GM12878 (cell line): ENCODE results near the gene PAQR7.

Experiments used
- CHD1 ChIP-seq: IDR thresholded peaks from 2 replicates; pipeline ENCODE4 v1.6.1; 2012; ENCODE audit warnings: low read depth, low read length, improper control_type of control experiment
- EP300 ChIP-seq, 2 experiments: fragments of 150-350 bp in 1 of 2; IDR thresholded peaks; 2 replicates each; pipeline ENCODE4 v1.6.1; 2011 to 2012; ENCODE audit warnings: low read depth in 2 of 2, low read length in 2 of 2, borderline replicate concordance in 1 of 2, improper control_type of control experiment in 1 of 2, inconsistent platforms in 1 of 2; ENCODE audit not compliant: control insufficient read depth in 1 of 2
- NFIC ChIP-seq: IDR thresholded peaks from 2 replicates; pipeline ENCODE4 v1.6.1; 2012; ENCODE audit warnings: low read depth, mild to moderate bottlenecking, inconsistent platforms, low read length, moderate library complexity
- NFXL1 ChIP-seq: fragments of 450-650 bp; IDR thresholded peaks from 2 replicates; pipeline ENCODE4 v1.6.1; 2017; ENCODE audit warnings: antibody characterized with exemption, mild to moderate bottlenecking, borderline replicate concordance
- PAX8 ChIP-seq: fragments of 450-650 bp; IDR thresholded peaks from 2 replicates; pipeline ENCODE4 v1.6.1; 2017; ENCODE audit warnings: mild to moderate bottlenecking, moderate library complexity
- POLR2A ChIP-seq: IDR thresholded peaks from 2 replicates; pipeline ENCODE4 v1.6.1; 2011; ENCODE audit warnings: low read depth, mild to moderate bottlenecking, low read length
- ZNF217 ChIP-seq: fragments of 450-650 bp; IDR thresholded peaks from 2 replicates; pipeline ENCODE4 v1.6.1; 2017; ENCODE audit warnings: antibody characterized with exemption, mild to moderate bottlenecking
- TF ChIP-seq, protein P1 (sequence below): IDR thresholded peaks from 2 replicates; pipeline ENCODE4 v1.6.1; 2012; ENCODE audit warnings: low read depth, low read length, improper control_type of control experiment
- TF ChIP-seq, protein P2 (sequence below): IDR thresholded peaks from 2 replicates; pipeline ENCODE4 v1.6.1; 2012; ENCODE audit warnings: mild to moderate bottlenecking, low read depth, low read length
- TF ChIP-seq, protein P3 (sequence below), 3 experiments: IDR thresholded peaks in 2 of 3; conservative IDR thresholded peaks in 1 of 3; 2 replicates each; pipeline ENCODE4 v1.5.1; 2011; ENCODE audit warnings: low read depth in 3 of 3, low read length in 3 of 3, mild to moderate bottlenecking in 3 of 3, control low read depth in 2 of 3, moderate library complexity in 2 of 3, inconsistent platforms in 1 of 3, mixed read lengths in 1 of 3; ENCODE audit not compliant: control insufficient read depth in 2 of 3, insufficient read depth in 1 of 3; ENCODE audit errors: extremely low read depth in 1 of 3

DNA sequence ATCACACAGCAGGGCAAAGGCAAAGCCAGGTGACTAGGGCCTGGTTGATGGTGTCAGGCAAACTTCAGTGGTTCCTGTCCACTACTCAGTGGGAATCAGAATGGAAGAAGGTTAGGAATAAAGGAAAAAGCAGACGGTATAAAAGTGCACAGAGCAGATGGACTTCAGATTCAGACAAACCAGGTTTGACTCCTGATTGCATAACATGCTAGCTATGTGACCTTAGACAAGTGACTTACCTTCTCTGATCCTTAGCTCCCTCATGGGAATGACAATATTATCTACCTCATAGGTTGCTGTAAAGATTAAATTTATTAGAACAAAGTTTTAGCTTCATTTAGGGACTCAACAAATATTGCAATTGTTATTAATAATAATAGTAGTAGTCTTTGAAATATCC lies 4.9 kb downstream of the PAQR7 start:
- no peak for TF ChIP-seq POLR2A
- no peak for TF ChIP-seq PAX8
- no peak for TF ChIP-seq CHD1
- TF ChIP-seq NFIC = no peak
- no peak for TF ChIP-seq ZNF217
- TF ChIP-seq EP300 (IDR thresholded peaks at IDR 0.05; ENCODE audit: borderline replicate concordance in 1 of 2, control insufficient read depth in 1 of 2, low read depth in 2 of 2, low read length in 2 of 2) = no peak
- TF ChIP-seq, protein P1, sequence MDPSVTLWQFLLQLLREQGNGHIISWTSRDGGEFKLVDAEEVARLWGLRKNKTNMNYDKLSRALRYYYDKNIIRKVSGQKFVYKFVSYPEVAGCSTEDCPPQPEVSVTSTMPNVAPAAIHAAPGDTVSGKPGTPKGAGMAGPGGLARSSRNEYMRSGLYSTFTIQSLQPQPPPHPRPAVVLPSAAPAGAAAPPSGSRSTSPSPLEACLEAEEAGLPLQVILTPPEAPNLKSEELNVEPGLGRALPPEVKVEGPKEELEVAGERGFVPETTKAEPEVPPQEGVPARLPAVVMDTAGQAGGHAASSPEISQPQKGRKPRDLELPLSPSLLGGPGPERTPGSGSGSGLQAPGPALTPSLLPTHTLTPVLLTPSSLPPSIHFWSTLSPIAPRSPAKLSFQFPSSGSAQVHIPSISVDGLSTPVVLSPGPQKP = no peak
- TF ChIP-seq NFXL1 = no peak
- TF ChIP-seq, protein P2, sequence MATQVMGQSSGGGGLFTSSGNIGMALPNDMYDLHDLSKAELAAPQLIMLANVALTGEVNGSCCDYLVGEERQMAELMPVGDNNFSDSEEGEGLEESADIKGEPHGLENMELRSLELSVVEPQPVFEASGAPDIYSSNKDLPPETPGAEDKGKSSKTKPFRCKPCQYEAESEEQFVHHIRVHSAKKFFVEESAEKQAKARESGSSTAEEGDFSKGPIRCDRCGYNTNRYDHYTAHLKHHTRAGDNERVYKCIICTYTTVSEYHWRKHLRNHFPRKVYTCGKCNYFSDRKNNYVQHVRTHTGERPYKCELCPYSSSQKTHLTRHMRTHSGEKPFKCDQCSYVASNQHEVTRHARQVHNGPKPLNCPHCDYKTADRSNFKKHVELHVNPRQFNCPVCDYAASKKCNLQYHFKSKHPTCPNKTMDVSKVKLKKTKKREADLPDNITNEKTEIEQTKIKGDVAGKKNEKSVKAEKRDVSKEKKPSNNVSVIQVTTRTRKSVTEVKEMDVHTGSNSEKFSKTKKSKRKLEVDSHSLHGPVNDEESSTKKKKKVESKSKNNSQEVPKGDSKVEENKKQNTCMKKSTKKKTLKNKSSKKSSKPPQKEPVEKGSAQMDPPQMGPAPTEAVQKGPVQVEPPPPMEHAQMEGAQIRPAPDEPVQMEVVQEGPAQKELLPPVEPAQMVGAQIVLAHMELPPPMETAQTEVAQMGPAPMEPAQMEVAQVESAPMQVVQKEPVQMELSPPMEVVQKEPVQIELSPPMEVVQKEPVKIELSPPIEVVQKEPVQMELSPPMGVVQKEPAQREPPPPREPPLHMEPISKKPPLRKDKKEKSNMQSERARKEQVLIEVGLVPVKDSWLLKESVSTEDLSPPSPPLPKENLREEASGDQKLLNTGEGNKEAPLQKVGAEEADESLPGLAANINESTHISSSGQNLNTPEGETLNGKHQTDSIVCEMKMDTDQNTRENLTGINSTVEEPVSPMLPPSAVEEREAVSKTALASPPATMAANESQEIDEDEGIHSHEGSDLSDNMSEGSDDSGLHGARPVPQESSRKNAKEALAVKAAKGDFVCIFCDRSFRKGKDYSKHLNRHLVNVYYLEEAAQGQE = no peak
- TF ChIP-seq, protein P3, sequence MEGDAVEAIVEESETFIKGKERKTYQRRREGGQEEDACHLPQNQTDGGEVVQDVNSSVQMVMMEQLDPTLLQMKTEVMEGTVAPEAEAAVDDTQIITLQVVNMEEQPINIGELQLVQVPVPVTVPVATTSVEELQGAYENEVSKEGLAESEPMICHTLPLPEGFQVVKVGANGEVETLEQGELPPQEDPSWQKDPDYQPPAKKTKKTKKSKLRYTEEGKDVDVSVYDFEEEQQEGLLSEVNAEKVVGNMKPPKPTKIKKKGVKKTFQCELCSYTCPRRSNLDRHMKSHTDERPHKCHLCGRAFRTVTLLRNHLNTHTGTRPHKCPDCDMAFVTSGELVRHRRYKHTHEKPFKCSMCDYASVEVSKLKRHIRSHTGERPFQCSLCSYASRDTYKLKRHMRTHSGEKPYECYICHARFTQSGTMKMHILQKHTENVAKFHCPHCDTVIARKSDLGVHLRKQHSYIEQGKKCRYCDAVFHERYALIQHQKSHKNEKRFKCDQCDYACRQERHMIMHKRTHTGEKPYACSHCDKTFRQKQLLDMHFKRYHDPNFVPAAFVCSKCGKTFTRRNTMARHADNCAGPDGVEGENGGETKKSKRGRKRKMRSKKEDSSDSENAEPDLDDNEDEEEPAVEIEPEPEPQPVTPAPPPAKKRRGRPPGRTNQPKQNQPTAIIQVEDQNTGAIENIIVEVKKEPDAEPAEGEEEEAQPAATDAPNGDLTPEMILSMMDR (IDR thresholded peaks at IDR 0.05 in 2 of 3, conservative IDR thresholded peaks at IDR 0.05 in 1 of 3; ENCODE audit: control insufficient read depth in 2 of 3, extremely low read depth in 1 of 3, insufficient read depth in 1 of 3, low read depth in 3 of 3, low read length in 3 of 3) = no peak
